Right hindlimb (tissue), 1 donor: ENCODE results near the gene OBSCN.

Experiments
- DNase-seq: peaks from one replicate; pipeline ENCODE4 v3.0.0-alpha.2; 2018

OBSCN gene

GRCh38 chr1:228329887-228330286, 122.0 kb downstream of the OBSCN start:
- no peak for DNase-seq

- peak; percentile 15 for DNase-seq
Measured at GRCh38 chr1:228332797-228333738, 125.2 kb downstream of the OBSCN start.

- no peak for DNase-seq
Measured at GRCh38 chr1:228333739-228334115, 125.9 kb downstream of the OBSCN start.

DNA sequence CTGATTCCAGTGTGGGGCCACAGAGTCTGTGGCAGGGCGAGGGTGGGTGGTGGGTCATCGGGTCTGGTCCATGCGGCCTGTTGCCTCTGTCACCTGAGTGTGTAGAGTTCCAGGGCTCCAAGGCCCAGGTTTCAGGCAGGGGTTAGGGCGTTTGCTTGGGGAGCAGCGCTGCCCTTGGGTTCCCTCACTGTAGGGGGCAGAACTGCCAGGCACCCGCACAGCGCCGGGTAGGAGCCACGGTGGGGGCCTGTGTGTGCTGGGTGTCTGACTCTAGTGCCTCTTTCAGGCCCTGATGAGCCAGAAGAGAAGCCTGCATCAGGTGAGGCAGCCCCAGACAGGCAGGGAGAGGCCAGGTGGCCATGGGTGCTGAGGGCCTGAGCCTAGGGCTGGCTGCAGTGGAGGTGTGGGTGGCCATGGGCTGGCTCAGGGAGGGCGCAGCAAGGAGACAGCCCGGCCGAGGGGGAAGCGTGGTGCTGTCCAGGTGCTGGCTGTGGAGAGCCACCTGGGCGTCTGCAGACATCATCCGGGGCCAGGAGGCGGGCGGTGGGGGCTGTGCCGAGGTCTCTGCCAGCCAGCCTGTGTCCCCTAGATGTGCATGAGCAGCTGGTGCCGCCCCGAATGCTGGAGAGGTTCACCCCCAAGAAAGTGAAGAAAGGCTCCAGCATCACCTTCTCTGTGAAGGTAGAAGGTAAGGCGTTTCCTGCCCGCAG, 126.5 kb downstream of the OBSCN start:
- DNase-seq = no peak

DNA sequence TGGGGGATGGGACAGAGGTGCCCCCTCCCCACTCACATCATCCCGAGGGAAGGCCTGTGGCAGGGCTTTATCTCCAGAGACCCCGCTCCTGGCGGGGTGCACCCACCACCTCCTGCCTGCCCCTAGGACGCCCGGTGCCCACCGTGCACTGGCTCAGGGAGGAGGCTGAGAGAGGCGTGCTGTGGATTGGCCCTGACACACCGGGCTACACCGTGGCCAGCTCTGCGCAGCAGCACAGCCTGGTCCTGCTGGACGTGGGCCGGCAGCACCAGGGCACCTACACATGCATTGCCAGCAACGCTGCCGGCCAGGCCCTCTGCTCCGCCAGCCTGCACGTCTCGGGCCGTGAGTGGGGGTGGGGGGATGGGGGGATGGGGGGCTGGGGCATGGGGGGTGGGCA, 127.1 kb downstream of the OBSCN start:
- DNase-seq = peak; percentile 12

- DNase-seq = peak; percentile 9
Measured at GRCh38 chr1:228335406-228336307, 127.8 kb downstream of the OBSCN start.

DNA sequence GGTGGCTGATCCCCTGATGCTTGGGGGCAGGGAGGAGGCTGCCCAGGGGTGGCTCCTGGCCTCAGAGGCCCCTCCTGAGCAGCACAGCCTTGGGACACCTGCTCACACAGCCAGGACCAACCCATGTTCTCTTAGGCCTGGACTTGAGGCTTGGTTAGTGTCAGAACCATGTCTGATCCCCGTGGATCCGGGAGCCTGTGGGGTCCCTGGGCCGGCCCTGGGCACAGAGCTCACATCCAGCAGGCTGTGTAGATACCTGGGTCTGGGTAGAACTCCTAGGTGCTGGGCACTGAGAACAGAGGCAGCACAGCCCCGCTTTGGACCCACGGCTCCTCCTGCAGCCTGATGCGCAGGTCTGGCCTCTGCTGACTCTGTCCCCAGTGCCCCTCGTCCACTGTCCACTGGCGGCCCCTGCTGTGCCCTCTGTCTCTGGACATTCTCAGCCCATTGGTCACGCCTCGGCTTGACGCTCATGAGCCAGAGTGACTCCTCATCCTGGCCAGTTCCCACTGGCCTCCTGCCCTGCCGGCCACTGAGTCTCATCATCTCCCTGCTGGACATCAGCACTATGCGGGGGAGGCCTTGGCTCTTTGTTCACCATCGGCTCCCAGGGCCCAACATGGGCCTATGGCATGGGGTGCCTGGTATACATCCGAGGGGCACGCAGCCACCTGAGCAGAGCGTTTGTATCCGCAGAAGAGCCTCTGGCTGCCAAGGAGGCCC, 128.6 kb downstream of the OBSCN start:
- peak; percentile 7 for DNase-seq

- peak; percentile 4 for DNase-seq
Measured at GRCh38 chr1:228337031-228337564, 129.3 kb downstream of the OBSCN start.

- peak; percentile 6 for DNase-seq
Measured at GRCh38 chr1:228337711-228338520, 130.1 kb downstream of the OBSCN start.

DNA sequence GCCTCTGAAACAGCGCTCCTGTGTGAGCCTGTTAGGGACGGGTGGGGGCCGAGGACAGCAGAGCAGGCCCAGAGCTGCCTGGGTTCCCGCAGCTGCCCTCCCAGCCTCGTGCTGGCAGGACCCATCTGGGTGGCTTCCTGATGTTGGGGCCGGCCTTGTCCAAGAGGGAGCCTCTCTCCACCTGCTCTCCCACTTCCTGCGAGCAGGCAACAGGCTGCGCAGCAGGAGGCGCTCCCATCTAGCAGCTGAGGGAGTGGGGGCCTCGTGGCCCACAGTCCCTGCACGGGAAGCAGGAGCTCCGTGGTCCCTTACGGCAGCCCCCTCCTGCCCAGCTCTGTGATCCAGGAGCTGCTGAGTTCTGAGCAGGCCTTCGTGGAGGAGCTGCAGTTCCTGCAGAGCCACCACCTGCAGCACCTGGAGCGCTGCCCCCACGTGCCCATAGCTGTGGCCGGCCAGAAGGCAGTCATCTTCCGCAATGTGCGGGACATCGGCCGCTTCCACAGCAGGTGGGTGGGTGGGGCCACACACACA, 130.7 kb downstream of the OBSCN start:
- DNase-seq = peak; percentile 12

DNA sequence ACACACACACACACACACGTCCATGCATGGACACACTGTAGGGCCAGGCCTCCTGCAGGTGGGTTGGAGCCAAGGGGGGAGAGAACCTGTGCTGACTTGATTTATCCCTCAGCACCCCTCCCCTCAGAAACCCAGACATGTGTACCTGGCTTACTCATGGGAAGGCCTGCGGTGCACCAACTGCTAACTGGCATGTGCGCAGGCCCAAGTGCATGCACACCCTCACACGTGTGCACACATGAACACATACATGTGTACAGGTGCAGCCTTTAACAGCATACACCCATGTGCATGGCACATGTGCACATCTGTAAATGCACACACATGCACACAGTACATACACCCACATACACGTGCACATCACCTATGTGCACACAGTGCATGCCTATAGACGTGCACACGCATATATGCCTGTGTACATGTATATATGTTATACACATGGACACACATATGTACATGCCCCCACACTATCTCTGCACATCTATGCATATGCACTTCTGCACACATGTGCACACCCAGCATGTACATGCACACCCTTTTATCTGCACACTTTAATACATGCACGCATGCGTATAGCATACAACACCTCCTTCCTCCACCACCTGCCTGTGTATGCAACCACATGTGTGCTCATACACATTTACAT, 131.3 kb downstream of the OBSCN start:
- no peak for DNase-seq

- DNase-seq = peak; percentile 8
Measured at GRCh38 chr1:228339766-228340685, 132.2 kb downstream of the OBSCN start.

GRCh38 chr1:228340686-228341449, 133.0 kb downstream of the OBSCN start:
- peak; percentile 15 for DNase-seq

DNA sequence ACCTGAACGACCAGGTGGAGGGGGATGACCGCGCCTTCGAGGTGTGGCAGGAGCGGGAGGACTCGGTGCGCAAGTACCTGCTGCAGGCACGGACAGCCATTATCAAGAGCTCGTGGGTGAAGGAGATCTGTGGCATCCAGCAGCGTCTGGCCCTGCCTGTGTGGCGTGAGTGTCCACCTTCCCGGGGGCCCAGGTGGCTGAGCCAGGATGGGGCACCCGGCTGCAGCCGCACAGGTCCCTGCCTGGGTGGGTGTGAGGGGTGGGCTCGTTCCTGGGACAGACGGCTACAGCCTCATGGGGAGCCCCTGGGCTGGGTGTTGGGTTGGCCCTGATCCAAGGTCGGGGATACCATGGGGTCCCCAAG, 133.6 kb downstream of the OBSCN start:
- peak; percentile 8 for DNase-seq

GRCh38 chr1:228341814-228342626, 134.2 kb downstream of the OBSCN start:
- peak; percentile 9 for DNase-seq

DNA sequence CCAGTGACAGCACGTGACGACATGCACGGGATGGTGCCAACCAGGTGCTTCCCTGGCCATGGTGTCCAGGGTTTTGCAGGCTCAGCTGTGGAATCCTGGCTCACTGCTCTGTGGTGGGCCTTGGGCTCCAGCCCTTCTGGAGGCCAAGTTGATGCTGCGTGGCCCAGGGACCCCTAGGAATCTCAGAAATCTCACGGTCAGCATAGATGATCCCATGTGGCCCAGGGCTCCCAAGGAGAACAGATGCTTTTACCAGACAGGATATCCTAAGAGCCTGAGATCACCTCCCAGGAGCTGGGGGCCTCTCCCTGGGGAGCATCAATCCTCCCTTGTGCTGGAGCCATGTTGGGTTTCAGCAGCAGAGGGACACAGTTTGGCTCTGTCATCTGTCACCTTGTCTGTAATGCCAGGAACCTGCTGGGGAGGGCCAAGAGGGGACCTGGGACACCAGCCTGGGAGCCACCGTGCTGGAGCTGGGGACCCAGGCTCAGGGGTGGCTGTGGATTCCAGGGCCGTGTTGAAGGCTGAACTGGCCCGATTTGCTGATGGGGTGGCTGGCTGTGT, 134.9 kb downstream of the OBSCN start:
- peak; percentile 12 for DNase-seq

- DNase-seq = no peak
Measured at GRCh38 chr1:228343191-228343661, 135.4 kb downstream of the OBSCN start.
